Caki2 (cell line): ENCODE measurements around the gene CCND2. TPM values are rescaled to one million over a fixed set of nuclear protein-coding genes. Genes with fewer than 3 reads are reported as not detected.

Experiments used
- DNase-seq: peaks from one replicate; pipeline ENCODE4 v3.0.0-alpha.2; 2015; ENCODE audit warnings: low read depth
- in situ Hi-C: cut with HindIII; loops from 2 replicates; pipeline ENCODE4 v1.10.0; 2016; ENCODE audit warnings: low sequenced_read_pairs, low pct_unique_long_range_greater_than_20kb, mixed read lengths
- total RNA-seq: library from RNA; depleted of rRNA; stranded (reverse); fragments of >200 nt; shearing (Covaris generic); gene quantifications from 2 replicates; pipeline ENCODE4 v1.2.3, GENCODE V29; 2014; ENCODE audit warnings: low replicate concordance

Gene CCND2
- total RNA-seq, 1 experiment from 2014 or later = 0.03 TPM

DNA sequence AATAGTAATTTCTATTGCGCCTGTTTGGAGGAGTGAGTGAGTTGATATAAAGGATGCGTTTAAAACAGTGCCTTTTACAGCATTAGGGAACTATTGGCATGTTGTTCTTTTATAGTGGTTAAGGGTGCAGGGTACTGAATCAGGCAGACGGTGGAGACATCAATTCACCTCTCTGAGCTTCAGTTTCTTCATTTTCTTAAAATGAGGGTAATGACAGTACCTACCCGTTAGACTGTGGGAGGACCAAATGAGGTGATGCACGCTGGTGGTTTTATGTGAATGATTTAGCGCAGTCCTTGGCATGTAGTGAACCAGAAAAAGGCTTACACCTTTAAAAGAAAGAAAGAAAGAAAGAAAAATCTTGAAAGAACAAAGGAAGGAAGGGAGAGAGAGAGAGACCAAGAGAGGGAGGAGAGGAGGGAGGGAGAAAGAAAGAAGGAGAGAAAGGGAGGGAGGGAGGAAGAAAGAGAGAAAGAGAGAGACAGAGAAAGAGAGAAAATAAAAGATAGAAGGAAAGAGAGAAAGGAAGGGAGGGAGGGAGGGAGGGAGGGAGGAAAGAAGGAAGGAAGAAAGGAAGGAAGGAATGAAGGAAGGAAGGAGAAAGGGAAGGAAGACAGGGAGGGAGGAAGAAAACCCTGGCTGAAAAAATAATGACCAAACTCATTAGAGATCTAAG is 22.2 kb upstream of the CCND2 start:
- DNase-seq = no peak
- in situ Hi-C loops = loop anchor here (25.0 kb wide), 1 partner anchor 364 kb away; no protein-coding TSS in a partner anchor

DNA sequence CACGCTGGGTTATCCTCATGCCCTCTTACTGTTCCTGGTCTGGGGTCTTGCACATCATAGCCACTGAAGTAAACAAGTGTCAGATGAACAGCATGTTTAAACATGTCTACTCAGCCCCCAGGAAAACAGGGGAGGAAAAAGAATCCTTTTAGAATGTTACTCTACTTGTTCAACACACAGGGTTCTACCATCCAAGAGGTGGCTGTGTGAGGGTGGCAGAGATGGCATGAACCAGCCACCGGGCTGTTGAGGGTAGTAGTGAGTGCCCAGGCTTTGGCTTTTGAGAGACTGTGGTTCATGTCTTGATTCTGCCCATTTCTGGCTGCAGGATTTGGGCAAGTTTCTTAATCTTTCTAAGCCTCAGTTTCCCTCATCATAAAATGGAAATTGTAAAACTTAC is 21.6 kb upstream of the CCND2 start:
- in situ Hi-C loops = loop anchor here (25.0 kb wide), 1 partner anchor 365 kb away; no protein-coding TSS in a partner anchor
- no peak for DNase-seq

DNA sequence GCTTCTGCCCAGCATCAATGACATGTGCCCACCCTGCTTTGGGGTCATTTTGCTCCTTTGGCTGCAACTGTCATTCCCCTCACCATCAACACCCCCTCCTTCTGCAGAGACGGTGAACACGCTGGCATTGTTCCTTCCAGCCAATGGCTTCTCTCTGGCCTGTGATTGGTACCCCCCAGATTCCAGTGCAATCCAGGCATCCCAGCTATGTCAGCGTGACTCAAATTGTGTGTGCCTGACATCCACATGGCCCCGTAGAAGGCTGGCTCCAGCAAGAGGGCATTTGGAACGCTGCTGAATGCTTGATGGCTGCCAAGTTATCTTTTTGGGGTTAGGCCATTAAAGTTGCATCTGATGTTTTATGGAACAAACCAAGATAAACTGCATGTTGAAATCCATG is 21.0 kb upstream of the CCND2 start:
- in situ Hi-C loops = loop anchor here (25.0 kb wide), 1 partner anchor 365 kb away; no protein-coding TSS in a partner anchor
- no peak for DNase-seq

DNA sequence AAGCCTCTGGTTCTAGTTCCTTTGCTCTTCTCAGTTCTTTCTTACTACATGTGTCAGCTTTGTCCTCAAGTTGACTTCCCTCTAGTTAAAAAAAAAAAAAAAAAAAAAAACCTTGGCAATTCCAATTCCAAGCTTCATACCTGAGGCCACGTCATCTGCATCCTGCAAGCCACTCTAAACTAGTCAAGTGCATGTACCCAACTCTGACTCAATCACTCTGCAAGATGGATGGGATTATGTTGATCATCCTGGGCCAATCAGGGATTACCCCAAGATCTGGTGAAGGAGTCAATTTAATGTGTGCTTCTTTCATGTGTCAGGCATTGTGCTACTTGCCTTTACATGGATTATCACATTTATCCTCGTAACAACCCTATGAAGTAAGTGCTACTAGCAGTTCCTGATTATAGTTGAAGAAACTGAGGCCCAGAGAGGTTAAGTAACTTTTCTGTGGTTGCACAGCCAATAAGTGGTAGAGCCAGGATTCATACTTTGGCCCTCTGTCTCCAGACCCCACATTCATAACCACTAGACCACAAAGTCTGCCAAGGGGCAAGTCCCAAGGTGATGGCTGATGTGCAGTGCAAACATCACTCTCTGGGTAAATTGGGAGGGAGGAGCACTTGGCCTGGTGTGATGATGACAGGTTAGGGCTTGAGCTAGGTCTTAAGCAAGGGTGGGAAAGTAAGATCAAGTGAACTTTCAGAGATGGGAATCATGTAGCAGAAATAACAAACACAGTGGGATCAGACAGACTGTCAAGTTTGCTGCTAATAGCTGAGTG is 17.3 kb upstream of the CCND2 start:
- DNase-seq = no peak
- in situ Hi-C loops = loop anchor here (25.0 kb wide), 1 partner anchor 369 kb away; no protein-coding TSS in a partner anchor

DNA sequence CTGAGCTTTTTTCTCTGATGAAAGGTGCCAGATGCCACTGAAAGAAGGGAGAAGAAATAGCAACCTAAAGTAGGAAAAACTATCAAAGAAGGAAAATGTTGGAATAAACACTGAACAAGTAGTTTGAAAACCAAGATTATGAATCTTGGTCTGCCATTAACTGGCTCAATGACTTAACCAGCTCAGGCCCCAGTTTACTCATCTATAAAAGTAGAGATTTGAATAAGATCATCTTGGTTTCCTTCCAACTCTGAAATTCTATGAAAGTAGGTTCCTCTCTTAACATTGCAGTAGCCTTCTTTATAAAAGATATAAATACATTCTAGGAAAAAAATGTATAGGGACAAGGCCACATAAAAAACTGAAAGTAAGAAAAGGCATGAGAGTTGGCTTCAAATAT is 16.1 kb upstream of the CCND2 start:
- in situ Hi-C loops = loop anchor here (25.0 kb wide), 1 partner anchor 370 kb away; no protein-coding TSS in a partner anchor
- DNase-seq = no peak

DNA sequence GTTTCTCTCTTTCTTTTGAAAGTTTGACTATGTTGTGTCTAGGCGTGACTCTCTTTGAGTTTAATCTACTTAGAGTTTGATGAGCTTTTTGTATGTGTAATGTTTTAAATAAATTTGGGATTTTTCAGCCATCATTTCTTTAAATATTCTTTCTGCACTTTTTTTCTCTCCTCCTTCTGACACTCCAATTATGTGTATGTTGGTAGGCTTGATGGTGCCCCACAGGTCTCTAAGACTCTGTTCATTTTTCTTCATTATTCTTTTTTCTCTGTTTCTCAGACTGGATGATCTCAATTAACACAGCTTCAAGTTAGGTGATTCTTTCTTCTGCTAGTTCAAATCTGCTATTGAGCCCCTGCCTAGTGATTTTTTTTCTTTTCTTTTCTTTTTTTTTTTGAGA is 14.5 kb upstream of the CCND2 start:
- in situ Hi-C loops = loop anchor here (25.0 kb wide), 1 partner anchor 372 kb away; no protein-coding TSS in a partner anchor
- no peak for DNase-seq

DNA sequence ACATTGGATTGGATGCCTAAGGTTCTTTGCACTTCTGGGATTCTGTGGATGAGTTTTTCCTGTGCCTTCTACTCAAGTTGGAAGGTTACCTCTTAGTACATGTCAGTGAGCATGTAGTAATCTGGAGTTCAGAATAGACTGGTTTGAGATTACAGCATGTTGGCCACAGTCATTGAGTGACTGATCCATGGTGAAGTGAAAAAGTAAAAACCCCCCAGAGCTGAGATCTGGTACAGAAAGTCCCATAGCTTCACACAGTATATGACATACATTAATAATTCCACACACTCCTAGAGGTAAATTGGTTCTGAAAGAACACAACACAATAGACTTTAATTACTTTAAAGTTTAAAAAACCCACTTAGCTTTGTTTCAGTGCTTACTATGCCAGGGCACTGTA is 11.9 kb upstream of the CCND2 start:
- in situ Hi-C loops = loop anchor here (25.0 kb wide), 1 partner anchor 374 kb away; no protein-coding TSS in a partner anchor
- DNase-seq = no peak

DNA sequence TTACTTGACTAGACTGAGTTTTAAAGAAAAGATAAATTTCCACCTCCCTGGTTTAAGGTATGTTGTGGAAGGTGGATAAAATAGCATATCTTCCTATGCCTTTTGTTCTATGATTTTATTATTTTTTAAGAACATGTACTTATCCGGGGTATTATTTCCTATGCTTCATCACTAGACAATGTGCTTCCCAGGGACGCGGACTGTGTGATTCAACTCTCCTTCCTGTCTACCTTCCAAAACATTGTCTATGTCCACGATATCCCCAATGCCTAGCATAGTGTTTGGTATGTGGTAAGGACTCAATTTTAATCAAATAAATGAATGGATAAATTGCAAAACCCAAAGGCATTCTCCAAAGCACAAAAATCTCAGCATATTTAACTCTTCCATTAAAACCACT is 8.3 kb upstream of the CCND2 start:
- in situ Hi-C loops = loop anchor here (25.0 kb wide), 1 partner anchor 378 kb away; no protein-coding TSS in a partner anchor
- no peak for DNase-seq

DNA sequence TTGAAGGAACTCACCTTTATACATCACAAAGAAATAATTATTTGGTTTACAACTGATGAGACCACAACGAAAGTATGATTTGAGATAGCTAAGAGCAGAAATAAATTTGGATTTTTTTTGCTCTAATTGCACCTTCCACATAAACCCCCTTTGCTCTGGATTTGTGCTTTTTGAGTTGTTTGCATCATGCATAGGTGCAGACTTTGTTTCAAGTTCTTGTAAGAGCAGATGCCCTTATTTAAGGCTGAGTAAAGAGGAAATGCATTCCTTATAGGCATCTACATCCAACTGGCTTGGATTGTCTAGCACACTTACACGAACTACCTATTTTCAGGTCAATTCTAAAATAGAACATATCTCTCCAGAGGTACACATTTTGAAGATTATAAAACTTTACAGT is 6.6 kb upstream of the CCND2 start:
- DNase-seq = no peak
- in situ Hi-C loops = loop anchor here (25.0 kb wide), 1 partner anchor 380 kb away; no protein-coding TSS in a partner anchor

DNA sequence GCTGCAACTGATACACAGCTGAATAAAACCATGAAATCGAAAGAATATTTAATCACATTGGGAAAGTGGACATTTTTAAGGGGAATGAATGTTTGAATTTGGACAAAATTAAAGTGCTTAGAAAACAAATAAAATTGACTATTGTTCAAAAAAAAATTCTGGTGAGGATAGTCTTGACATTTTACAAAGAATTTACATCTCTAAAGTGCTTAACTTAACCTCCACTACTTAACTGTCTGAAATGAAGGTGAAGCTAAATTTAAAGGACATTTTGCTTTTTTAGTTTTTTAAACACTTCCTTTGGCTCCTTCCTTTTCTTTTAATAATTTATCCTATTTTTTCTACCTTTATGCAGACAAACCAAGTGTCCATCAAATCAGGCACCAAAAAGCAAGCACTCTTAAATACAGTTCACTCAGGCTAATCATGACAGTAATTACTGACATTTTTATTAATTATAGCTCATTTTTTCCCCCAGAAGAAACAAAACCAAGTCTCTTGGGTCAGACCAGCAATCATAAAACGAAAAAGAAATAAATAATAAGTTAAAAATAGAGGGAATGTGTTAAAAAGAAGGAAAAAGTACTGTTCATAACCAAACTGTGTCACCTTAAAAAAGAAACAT is 5.7 kb upstream of the CCND2 start:
- in situ Hi-C loops = loop anchor here (25.0 kb wide), 1 partner anchor 381 kb away; no protein-coding TSS in a partner anchor
- peak; percentile 19 for DNase-seq

DNA sequence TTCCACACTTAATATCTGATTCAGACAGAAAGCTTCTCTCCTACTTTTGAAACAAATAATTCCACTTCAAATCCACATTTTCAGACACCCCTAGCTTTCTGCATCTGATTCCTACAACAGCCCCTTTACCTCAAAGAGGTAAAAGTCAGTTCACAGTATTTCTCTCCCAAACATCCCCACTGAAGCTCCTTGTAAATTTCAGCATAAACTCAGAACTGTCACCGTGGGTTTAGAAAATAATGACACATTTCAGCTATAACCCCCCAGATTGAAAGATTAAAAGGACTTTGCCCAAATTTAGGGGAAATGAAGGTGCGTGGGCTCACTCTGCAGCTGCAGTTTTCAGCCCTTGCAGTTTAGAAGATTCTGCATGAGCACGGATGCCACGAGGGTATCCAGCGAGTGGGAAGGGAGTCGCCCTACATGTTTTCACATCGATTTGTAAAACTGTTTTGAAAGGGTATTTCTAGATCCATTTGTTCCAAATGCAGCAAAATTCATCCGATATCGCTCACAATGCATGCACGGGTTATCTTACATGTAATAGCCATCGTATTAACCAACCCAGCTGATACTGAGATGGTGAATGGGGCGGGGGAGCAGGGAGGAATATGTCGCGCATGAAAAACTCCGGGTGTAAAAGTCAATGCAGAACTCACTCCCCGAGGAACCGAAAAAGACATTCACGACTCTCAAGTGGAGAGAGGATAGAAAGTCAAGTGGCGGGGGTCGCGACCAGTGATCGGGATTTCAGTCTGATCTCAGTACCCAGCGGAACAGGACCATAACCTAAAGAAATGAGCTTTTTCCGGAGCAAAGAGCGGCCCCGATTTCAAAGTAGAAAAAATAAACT is 5.0 kb upstream of the CCND2 start:
- in situ Hi-C loops = loop anchor here (25.0 kb wide), 1 partner anchor 381 kb away; no protein-coding TSS in a partner anchor
- DNase-seq = no peak

DNA sequence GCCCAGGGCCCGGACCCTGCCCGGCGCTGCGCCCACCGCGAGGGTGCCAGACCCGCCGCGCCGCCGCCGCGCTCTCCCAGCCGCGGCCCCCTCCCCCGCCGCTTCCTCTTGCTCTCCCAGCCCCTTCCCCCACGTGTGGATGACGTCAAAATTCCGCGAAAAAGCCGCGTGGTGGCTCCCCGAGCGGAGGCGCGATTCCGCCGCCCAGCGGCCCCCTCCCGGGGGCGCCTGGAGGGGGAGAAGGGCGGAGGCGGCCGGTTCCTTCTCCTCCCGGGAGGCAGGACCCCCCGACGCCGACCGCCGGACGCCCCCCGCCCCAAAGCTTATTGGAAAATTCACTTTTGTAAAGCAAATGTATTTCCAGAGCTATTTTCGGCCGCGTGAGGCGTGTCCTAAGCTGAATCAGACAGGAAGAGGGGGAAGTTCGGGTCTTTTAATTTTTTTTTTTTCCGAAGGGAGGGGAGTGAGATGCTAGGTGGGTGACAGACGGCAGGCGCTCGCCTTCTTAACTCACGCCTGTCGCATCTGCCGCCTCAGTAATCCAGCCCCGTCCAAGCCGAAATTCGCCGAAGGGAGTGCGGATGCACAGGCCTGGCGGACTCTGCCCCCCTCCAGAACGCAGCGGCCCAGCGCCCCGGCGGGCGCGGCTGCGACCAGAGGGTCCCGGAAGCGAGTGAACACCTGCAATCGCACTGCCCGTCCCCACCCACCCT is 4.1 kb upstream of the CCND2 start:
- peak; percentile 19 for DNase-seq
- in situ Hi-C loops = loop anchor here (25.0 kb wide), 1 partner anchor 382 kb away; no protein-coding TSS in a partner anchor

DNA sequence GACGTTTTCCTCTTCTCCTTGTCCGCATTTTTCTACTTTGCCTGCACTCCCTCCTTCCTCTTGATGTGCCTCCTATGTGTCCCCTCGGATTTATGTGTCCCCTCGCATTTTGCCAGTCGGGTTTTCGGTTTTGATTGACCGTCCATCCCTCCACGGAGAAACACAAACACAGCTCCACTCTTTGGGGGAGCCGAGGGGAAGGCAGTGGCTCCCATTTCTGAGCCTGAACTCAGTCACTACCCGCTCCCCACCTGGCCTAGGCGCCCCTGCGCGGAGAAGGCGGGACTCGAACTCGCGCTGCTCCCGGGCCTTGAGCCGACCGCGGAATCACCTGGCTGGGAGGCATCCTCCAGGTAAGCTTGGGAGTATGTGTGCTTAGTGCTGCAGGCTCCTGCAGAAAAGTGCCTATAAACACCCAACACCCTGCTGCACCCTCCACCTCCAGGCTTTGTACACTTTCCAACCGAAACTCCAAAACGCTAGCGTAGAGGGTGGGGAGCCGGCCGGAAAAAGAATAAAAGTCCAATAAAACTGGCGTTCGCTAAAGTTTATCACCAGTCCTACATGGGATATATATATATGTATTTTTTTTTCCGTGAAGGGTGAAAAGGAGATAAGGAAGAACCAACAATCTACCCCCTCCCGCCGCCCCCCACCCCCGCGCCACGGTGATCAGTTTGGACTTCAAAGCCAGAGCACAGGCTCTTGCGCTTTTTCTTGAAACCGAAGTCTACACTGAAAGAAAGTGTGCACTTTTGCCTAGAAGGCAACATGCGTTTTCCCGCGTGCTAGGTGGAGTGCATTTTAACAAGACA is 3.3 kb upstream of the CCND2 start:
- in situ Hi-C loops = loop anchor here (25.0 kb wide), 1 partner anchor 383 kb away; no protein-coding TSS in a partner anchor

DNA sequence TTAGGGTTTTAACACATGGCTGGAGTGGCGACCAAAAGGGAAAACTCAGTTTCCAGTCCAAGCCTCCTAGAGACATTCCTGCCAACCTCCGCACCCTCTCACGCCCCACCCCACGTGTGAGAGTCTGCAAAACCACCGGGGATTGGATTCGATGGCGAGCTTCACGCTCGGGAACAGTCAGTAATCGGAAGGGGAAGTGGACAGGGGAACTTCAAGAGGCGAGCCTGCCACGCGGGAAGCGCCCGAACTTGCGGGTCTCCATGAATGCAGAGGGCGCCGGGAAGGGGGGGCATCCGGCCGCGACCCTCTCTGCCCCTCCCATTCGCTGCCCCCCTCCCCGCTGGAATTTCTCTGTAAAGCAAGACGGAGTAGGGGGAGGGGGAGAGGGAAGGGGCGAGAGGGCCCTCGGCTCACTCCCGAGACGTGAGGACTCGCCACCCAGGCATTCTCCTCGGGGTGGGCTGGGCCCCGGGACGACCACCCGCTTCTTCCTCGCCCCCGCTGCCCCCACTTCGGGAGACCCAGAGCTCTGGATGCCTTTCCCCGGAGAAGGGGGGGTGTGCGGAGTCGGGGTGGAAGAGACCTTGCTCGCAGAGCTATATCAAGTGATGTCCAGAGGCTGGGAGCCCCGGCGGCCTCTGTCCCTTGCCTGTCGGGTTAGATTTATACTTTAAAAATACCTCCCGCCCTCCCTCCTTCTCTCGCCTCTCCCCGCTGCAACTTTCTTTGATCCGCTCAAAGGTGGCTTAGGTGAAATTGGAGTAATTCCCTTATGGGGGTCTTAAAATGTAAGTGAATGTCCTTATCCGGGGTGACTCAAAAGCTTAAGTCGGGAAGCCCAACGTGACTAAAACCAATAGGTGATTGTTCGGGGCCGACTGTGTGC is 2.5 kb upstream of the CCND2 start:
- peak; percentile 21 for DNase-seq
- in situ Hi-C loops = loop anchor here (25.0 kb wide), 1 partner anchor 384 kb away; no protein-coding TSS in a partner anchor

More for the DNA sequence above, 3.3 kb upstream of the CCND2 start:
- no peak for DNase-seq

DNA sequence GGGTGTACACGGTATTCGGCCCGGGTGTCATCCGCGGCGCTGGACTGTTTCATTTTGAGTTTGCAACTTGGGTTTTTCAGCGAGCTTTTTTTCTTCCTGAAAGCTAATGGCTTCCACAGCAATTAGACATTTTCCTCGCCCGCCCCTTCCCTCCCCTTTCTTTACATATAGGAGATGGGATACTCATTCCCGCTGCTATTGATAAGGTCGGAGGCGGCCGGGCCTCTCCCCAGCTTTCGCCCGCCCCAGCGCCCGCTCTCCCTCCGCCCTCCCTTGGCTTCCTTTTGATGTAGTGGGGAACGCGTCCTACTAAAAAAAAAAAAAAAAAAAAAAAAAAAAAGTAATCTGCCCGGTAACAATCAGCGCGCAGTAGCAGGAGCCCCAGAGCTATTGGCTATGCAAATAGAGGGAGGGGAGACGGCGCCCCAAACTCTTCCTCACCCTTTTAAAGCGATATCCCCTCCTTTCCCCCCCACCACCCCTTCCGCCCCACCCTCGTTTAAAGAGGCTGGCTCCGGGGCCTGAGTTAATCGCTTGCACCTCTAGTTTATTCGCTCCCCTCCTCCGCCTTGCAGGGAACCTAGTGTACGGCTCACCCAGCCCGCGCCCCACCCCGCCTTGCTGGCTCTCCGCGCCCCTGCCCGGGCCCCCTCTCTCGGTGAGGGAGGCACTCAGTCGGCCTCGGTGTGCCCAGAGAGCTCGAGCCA is 1.7 kb upstream of the CCND2 start:
- in situ Hi-C loops = loop anchor here (25.0 kb wide), 1 partner anchor 385 kb away; no protein-coding TSS in a partner anchor
- DNase-seq = peak; percentile 59
